CD4-positive, alpha-beta T cell treated with Interleukin-6 for 4 hours (primary cell): ENCODE data around the gene NFIX.

Experiments
- DNase-seq: peaks from one replicate; pipeline ENCODE4 v3.0.0-alpha.2; 2020; ENCODE audit warnings: mixed read lengths

Gene NFIX

GRCh38 chr19:13023656-13024055, 28.4 kb downstream of the NFIX start:
- no peak for DNase-seq

- no peak for DNase-seq
These were observed 29.1 kb downstream of the NFIX start for GRCh38 chr19:13024126-13024950.

GRCh38 chr19:13024951-13025697, 29.8 kb downstream of the NFIX start:
- no peak for DNase-seq

- no peak for DNase-seq
These were observed 30.7 kb downstream of the NFIX start for GRCh38 chr19:13025819-13026456.

- no peak for DNase-seq
These were observed 31.4 kb downstream of the NFIX start for GRCh38 chr19:13026462-13027370.

GRCh38 chr19:13027557-13027956, 32.3 kb downstream of the NFIX start:
- no peak for DNase-seq

- no peak for DNase-seq
These were observed 32.8 kb downstream of the NFIX start for GRCh38 chr19:13028027-13028426.

- DNase-seq: no peak
These were observed 34.1 kb downstream of the NFIX start for GRCh38 chr19:13029301-13029880.

- DNase-seq: peak; percentile 36
These were observed 34.6 kb downstream of the NFIX start for GRCh38 chr19:13029893-13030292.

GRCh38 chr19:13031917-13032623, 36.8 kb downstream of the NFIX start:
- no peak for DNase-seq

GRCh38 chr19:13032837-13033236, 37.6 kb downstream of the NFIX start:
- DNase-seq: no peak

- DNase-seq: no peak
These were observed 38.0 kb downstream of the NFIX start for GRCh38 chr19:13033244-13033643.

- DNase-seq: peak; percentile 46
These were observed 38.7 kb downstream of the NFIX start for GRCh38 chr19:13033819-13034611.

- DNase-seq: no peak
These were observed 39.4 kb downstream of the NFIX start for GRCh38 chr19:13034636-13035035.

GRCh38 chr19:13035820-13036365, 40.6 kb downstream of the NFIX start:
- DNase-seq: no peak

GRCh38 chr19:13036366-13036976, 41.2 kb downstream of the NFIX start:
- no peak for DNase-seq

GRCh38 chr19:13037161-13037560, 41.9 kb downstream of the NFIX start:
- DNase-seq: no peak

- DNase-seq: no peak
These were observed 42.5 kb downstream of the NFIX start for GRCh38 chr19:13037731-13038130.

- DNase-seq: no peak
These were observed 43.3 kb downstream of the NFIX start for GRCh38 chr19:13038306-13039210.
